G401 (cell line): ENCODE measurements around the gene EDARADD. TPM values are rescaled to one million over a fixed set of nuclear protein-coding genes. Genes with fewer than 3 reads are reported as not detected.
"Not testable (repeated sequence)": the region's sequence is repeated elsewhere in the genome, so short reads cannot be mapped to it uniquely, and the experiment has no call there.

ENCODE experiments used
- DNase-seq: peaks from one replicate; pipeline ENCODE4 v3.0.0-alpha.2; 2015; ENCODE audit warnings: low spot score
- in situ Hi-C: cut with HindIII; loops from 2 replicates; pipeline ENCODE4 v1.10.0; 2016; ENCODE audit warnings: low sequenced_read_pairs, mixed read lengths
- total RNA-seq: library from RNA; depleted of rRNA; stranded (reverse); fragments of >200 nt; shearing (Covaris generic); gene quantifications from 2 replicates; pipeline ENCODE4 v1.2.3, GENCODE V29; 2014

EDARADD gene
- total RNA-seq, 1 experiment from 2014 or later = 2.3 TPM

DNA sequence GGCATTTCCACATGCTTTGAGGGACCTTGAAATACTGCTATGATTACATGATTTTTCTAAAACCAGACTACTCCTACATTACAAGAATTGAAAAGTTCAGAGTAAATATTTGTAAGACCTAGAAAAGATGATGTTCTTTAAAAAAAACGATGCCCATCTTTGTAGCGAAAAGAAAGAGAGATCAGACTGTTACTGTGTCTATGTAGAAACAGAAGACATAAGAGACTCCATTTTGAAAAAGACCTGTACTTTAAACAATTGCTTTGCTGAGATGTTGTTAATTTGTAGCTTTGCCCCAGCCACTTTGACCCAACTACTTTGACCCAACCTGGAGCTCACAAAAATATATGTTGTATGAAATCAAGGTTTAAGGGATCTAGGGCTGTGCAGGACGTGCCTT lies 110.3 kb downstream of the EDARADD start:
- in situ Hi-C loops, DNase-seq: not testable (repeated sequence)

- DNase-seq = no peak
- in situ Hi-C loops = no loop called here
These were observed 113.1 kb downstream of the EDARADD start for GRCh38 chr1:236507022-236507700.

- in situ Hi-C loops = no loop called here
- DNase-seq = no peak
These were observed 114.5 kb downstream of the EDARADD start for GRCh38 chr1:236508593-236509027.

- in situ Hi-C loops = no loop called here
- no peak for DNase-seq
These were observed 115.1 kb downstream of the EDARADD start for GRCh38 chr1:236509203-236509602.

DNA sequence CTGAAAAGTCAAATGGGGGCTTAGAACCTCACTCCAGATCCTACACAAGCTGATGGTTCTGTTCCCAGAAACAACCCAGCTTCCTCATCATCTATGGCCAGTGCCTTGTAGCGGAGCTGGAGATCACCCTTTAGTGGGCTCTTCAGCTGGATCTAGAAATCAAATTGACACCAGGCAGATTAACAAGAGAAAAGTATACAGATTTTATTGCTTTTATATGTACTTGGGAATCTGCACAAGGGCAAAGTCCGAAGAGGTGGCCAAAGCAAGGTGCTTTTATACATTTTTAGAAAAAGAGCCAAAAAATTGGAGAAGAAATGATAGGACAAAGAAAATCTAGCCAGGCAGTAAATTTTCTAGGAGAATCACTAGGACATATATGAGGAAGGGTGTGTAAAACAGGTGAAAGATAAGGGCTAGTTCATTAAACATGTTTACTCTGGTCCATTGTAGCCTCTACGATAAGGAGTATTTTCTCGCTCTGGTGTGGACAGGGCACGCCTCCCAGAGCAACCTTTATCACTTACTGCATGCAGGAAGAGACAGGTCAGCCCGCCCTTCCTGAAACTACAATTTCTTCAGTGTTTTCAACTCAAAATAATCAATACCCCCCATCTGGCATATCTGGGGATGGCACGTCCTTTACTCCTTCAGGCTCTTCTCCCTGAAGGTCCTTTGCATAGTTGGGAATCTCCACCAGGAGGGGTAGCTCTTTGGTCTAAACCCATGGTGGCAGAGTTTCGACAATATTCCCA lies 115.7 kb downstream of the EDARADD start:
- no peak for DNase-seq
- in situ Hi-C loops = no loop called here

DNA sequence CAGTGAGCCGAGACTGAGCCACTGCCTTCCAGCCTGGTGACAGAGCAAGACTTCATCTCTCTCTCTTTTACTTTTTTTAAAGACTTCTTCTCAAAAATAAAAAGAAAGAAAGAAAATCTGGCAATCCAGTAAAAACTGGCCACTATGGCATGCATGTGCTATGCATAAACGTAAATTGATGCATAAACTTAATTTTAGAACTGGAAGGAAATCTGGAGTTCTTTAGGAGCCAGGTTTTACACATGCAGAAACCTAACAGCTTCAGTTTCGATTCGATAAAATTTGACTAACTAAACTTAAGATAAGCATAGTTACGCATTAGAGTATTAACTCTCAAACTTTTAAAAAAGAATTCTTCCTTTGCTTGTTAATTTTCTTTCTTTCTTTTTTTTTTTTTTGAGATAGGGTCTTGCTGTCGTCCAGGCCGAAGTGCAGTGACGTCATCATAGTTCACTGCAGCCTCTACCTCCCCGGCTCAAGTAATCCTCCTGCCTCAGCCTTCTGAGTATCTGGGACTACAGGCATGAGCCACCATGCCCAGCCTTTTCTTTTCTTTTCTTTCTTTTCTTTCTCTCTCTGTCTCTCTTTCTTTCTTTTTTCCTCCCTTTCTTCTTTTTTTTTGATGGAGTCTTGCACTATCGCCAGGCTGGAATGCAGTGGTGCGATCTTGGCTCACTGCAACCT lies 117.8 kb downstream of the EDARADD start:
- in situ Hi-C loops = no loop called here
- no peak for DNase-seq

DNA sequence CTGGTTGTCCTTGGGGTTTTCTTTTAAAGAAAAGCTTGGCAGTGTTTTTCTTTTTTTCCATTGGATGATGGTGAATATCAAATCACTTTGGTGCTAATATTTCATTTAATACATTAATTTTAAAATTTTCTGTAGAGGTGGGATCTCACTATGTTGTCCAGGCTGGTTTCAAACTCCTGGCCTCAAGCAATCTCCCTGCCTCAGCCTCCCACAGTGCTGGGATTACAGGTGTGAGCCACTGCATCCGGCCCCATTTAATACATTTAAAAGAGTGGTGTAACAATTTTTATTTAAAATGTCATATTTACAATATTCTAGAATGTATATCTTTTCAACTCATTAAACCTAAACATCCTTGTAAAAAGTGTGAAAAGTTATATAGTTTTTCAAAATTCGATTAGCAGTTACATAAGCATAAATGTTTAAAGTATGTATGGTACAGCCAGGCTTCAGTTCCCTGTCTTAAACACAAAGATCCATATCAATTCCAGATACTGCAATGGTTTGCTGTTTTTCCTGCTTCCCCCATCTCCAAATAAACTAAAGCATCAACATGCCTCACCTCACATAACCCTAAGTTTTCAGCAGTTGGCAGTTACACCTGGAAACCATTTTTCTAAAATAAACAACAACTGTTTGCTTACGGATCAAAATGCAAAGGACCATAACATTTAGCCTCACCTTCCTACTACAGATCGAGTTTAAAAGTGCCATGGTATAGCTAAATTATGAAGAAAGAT lies 120.8 kb downstream of the EDARADD start:
- in situ Hi-C loops = no loop called here
- DNase-seq = no peak

- in situ Hi-C loops = no loop called here
- no peak for DNase-seq
These were observed 121.4 kb downstream of the EDARADD start for GRCh38 chr1:236515443-236515958.

GRCh38 chr1:236516929-236517704 lies 123.0 kb downstream of the EDARADD start:
- in situ Hi-C loops = no loop called here
- DNase-seq = no peak

DNA sequence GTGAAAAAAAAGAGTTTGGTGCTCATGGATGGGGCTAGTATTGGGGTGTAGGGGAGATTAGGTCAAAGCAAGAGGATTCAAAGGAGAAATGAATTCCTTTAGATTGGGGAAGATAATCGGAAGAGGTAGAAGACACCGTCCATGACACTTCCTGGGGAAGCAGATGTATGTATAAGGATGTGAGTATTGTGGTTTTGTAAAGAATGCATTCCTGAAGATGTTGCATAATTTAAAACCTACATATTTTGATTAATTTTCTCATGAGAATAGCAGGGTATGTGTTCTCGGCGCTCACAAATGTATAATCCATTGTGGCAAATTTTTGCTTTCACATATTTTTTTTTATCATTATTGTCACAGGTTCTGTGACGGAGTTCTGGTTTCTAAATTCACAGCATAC lies 124.2 kb downstream of the EDARADD start:
- DNase-seq = no peak
- in situ Hi-C loops = no loop called here

- in situ Hi-C loops = no loop called here
- no peak for DNase-seq
These were observed 126.4 kb downstream of the EDARADD start for GRCh38 chr1:236520445-236521005.

DNA sequence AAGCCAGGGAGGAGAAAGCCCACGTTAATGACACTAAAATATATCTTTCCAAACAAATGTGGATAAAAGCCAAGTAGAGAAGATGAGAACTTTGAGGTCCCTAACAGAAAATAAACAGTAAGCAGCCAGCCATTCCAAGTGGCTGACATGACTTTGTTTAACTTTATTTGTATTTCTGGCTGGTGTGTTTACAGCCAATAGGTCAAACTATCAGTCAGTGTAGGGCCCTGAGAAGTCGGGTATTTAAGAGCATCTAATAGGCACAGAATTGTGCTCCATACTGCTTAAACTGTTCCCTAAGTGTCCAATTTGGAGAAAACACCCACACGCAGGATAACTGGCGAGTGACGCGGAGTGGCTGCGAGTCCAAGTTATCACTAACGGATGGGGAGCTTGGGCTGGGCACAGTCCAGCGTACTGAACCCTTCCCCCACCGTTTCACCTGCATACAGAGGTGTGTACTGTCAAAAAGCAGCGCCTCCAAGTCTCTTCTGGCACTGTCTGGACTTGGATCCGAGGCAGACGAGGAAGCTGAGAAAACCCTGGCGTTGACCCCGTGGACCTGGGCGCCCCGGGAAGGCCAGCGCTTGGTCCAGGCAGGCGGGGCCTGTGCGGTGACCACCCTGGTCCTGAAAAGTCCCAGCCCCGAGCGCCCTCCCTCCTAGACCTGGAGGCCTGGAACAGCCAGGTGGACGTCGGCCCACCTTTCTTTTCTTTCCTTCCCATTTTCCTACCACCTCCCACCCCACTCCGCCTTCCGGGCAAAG lies 129.0 kb downstream of the EDARADD start:
- in situ Hi-C loops = no loop called here
- peak; percentile 43 for DNase-seq

DNA sequence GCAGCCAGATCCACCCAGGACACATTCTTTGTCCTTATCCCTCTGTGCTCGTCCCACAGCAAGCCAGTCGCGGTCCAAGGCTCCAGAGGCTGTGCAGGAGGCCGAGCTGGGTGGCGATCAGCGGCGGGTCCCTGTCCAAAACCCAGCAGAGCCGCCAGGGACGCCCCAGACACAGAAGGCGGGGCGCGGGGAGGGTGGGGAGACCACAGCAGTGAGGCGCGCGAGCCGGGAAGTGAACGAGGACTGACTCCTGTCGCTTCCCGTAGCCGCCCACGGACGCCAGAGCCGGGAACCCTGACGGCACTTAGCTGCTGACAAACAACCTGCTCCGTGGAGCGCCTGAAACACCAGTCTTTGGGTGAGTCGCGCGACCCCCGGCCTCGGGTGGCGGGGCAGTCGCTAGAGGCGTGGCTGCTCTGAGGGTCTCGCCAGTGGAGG lies 129.6 kb downstream of the EDARADD start, which contains the start of gene LGALS8:
TSS of gene LGALS8 (plus strand) at position 279 of the 438 bp plus-strand sequence. CDS start 2,089 bp downstream, outside the sequence.
- DNase-seq = peak; percentile 84
- in situ Hi-C loops = no loop called here

GRCh38 chr1:236524142-236524894 lies 130.2 kb downstream of the EDARADD start:
- in situ Hi-C loops = no loop called here
- peak; percentile 69 for DNase-seq

DNA sequence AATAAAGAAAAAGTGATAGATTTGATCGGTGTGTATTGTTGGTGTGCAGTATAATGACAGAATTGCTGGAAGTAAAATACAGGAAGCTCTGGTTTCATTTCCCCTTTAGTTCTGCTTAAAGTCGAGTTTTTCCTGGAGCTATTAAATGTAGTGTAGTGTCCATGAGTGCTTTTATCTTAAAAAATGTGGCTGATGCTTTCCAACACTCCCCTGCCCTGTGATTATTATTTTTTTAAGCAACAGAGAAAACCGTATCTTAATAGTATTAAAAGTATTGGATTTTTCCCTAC lies 130.8 kb downstream of the EDARADD start:
- in situ Hi-C loops = no loop called here
- DNase-seq = no peak

- DNase-seq = no peak
- in situ Hi-C loops = no loop called here
These were observed 132.0 kb downstream of the EDARADD start for GRCh38 chr1:236526079-236526478.

DNA sequence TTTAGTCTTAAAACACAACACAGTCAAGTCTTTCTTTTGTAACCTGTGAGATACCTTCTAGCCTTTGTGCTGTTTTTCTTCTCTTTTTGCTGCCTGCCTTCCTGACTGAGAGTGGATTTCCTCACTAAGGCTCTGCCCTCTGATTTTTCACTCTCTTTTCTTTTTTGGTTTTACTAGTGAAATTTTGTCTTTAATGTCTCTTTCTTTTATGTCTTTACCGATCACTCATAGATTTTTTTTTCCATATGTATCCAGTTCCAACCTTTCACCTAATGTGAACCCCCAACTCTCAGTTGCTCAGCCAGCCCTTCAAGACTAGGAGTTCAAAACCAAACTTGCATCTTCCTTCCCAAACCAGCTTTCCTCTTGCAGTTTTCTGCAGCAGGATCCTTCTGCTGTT lies 136.2 kb downstream of the EDARADD start:
- in situ Hi-C loops = no loop called here
- DNase-seq = no peak
